Activated CD4-positive, CD25-positive, alpha-beta regulatory T cell treated with anti-CD3 and anti-CD28 coated beads, Interleukin-2, amount 50 U/mL, for 72 hours (primary cell): ENCODE results near the gene TGM4.
"Not testable (repeated sequence)": the region's sequence is repeated elsewhere in the genome, so short reads cannot be mapped to it uniquely, and the experiment has no call there.

Experiments
- DNase-seq: peaks from one replicate; pipeline ENCODE4 v3.0.0; 2021

The TGM4 gene

GRCh38 chr3:44874308-44874707 is at the start of gene TGM4:
TSS of gene TGM4 (plus strand) at chr3:44874608. CDS start at chr3:44874679, 71 bp downstream.
- no peak for DNase-seq

- no peak for DNase-seq
Measured at GRCh38 chr3:44825264-44825925, 49.0 kb upstream of the TGM4 start.

- no peak for DNase-seq
Measured at GRCh38 chr3:44827196-44827595, 47.2 kb upstream of the TGM4 start.

- no peak for DNase-seq
Measured at GRCh38 chr3:44831232-44831631, 43.2 kb upstream of the TGM4 start.

GRCh38 chr3:44832032-44832431 is 42.4 kb upstream of the TGM4 start:
- DNase-seq, result no peak

- DNase-seq, result no peak
Measured at GRCh38 chr3:44832965-44833364, 41.4 kb upstream of the TGM4 start.

- DNase-seq, result no peak
Measured at GRCh38 chr3:44833394-44833793, 41.0 kb upstream of the TGM4 start.

GRCh38 chr3:44835684-44836083 is 38.7 kb upstream of the TGM4 start:
- no peak for DNase-seq

- no peak for DNase-seq
Measured at GRCh38 chr3:44842376-44842775, 32.0 kb upstream of the TGM4 start.

GRCh38 chr3:44845528-44846520 is 28.6 kb upstream of the TGM4 start:
- no peak for DNase-seq

GRCh38 chr3:44848634-44849033 is 25.8 kb upstream of the TGM4 start:
- no peak for DNase-seq

- not testable (repeated sequence) for DNase-seq
Measured at GRCh38 chr3:44856663-44857062, 17.7 kb upstream of the TGM4 start.

- DNase-seq, result no peak
Measured at GRCh38 chr3:44860117-44860516, 14.3 kb upstream of the TGM4 start.

GRCh38 chr3:44861412-44862225 is 12.8 kb upstream of the TGM4 start, which contains the start of gene TMEM42:
TSS of gene TMEM42 (plus strand) at chr3:44861912. CDS start at chr3:44861925, 13 bp downstream.
- peak; percentile 89 for DNase-seq

- no peak for DNase-seq
Measured at GRCh38 chr3:44862226-44862637, 12.2 kb upstream of the TGM4 start.

GRCh38 chr3:44865272-44866035 is 9.0 kb upstream of the TGM4 start:
- DNase-seq, result no peak

- DNase-seq, result no peak
Measured at GRCh38 chr3:44867421-44868111, 6.8 kb upstream of the TGM4 start.

- no peak for DNase-seq
Measured at GRCh38 chr3:44870375-44871061, 3.9 kb upstream of the TGM4 start.

GRCh38 chr3:44875596-44875995 is 1.2 kb downstream of the TGM4 start:
- DNase-seq, result no peak

- DNase-seq, result no peak
Measured at GRCh38 chr3:44877333-44877732, 2.9 kb downstream of the TGM4 start.

GRCh38 chr3:44880284-44880683 is 5.9 kb downstream of the TGM4 start:
- no peak for DNase-seq
